Measurements from ENCODE around the gene SLC24A3. TPM values are rescaled to one million over a fixed set of nuclear protein-coding genes. Genes with fewer than 3 reads are reported as not detected.
A peak's percentile ranks its signal among the peaks of the same experiment; 100 is the strongest.

Gene SLC24A3
- polyA plus RNA-seq, 3 donors = 3.0 to 4.5 (median 3.1) TPM

- no peak for DNase-seq
Measured at GRCh38 chr20:19338380-19338779, 125.9 kb downstream of the SLC24A3 start.

GRCh38 chr20:19338960-19339359 is 126.5 kb downstream of the SLC24A3 start:
- DNase-seq = no peak

DNA sequence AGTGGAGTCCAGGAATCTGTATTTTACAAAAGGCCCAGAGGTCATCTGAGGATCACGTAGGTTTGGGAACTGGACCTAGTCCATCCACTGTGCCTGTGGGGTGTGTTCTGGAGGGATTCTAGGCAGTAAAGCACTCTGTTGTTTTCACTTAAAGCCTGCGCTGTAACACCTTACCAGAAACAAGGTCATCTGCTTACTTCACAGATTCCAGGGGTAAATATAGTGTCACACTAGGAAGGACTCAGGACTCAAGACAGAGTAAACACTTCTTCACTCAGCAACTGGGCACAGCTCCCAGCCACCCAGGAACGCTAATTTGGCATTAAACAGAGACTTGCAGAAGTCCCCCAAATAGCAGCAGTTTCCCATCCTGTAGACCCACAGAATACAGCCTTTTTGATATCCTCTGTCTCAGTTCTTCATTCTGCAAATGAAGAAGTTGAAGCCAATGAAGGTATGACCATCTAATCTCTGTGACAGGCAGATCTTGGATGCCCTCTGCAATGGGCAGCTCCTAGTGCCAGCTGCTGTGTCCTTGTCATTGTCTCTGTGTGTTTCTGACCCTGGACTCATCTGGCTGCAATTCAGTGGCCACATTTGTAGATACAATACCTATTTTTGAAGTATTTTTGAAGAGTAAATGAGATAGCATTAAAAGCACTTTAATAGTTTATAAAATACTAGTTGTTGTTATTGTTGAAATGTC is 129.1 kb downstream of the SLC24A3 start:
- no peak for DNase-seq

- DNase-seq = no peak
Measured at GRCh38 chr20:19344341-19344740, 131.9 kb downstream of the SLC24A3 start.

GRCh38 chr20:19347943-19348456 is 135.6 kb downstream of the SLC24A3 start:
- DNase-seq = no peak

GRCh38 chr20:19348582-19348981 is 136.1 kb downstream of the SLC24A3 start:
- DNase-seq = no peak

DNA sequence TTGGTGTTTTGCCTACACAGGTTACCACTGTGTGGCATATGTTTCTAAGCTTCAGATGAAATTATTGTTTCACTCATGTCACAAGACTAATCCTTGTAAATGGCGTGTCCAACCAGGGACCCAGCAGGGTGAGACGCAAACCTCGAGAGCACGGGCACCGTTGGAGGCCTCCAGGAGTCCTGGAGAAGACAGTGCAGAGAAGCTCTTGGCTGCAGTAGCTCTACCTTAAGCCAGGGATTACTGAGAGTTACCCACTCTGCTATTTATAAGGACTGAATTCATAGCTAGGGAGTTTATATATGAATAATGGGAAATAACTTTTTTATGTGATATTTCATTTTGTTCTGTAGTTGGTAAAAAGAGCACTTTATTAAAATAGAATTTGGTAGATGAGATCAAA is 137.4 kb downstream of the SLC24A3 start:
- no peak for DNase-seq

GRCh38 chr20:19351542-19351941 is 139.1 kb downstream of the SLC24A3 start:
- no peak for DNase-seq

DNA sequence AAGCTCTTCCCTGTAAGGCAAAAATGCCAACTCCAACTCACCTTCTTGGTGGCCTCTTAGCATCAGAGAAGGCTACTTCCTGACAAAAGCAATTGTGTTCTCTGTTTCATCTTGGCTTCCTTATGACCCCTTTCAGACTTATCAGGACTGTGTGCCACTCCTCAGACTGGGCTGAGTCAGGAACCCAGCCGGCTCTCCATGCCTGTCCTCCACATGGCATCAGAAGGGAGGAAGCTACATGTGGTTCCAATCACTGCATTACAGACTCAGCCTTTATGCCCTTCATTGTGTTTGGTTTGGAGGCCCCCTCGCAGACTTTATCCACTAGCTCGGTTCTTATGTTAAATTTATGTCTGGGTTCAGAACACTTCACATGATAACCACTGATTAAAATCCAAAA is 142.5 kb downstream of the SLC24A3 start:
- DNase-seq = no peak

- no peak for DNase-seq
Measured at GRCh38 chr20:19361790-19362189, 149.3 kb downstream of the SLC24A3 start.

- DNase-seq = no peak
Measured at GRCh38 chr20:19363476-19363875, 151.0 kb downstream of the SLC24A3 start.

- no peak for DNase-seq
Measured at GRCh38 chr20:19367591-19367990, 155.1 kb downstream of the SLC24A3 start.

GRCh38 chr20:19368351-19368750 is 155.9 kb downstream of the SLC24A3 start:
- DNase-seq = no peak

DNA sequence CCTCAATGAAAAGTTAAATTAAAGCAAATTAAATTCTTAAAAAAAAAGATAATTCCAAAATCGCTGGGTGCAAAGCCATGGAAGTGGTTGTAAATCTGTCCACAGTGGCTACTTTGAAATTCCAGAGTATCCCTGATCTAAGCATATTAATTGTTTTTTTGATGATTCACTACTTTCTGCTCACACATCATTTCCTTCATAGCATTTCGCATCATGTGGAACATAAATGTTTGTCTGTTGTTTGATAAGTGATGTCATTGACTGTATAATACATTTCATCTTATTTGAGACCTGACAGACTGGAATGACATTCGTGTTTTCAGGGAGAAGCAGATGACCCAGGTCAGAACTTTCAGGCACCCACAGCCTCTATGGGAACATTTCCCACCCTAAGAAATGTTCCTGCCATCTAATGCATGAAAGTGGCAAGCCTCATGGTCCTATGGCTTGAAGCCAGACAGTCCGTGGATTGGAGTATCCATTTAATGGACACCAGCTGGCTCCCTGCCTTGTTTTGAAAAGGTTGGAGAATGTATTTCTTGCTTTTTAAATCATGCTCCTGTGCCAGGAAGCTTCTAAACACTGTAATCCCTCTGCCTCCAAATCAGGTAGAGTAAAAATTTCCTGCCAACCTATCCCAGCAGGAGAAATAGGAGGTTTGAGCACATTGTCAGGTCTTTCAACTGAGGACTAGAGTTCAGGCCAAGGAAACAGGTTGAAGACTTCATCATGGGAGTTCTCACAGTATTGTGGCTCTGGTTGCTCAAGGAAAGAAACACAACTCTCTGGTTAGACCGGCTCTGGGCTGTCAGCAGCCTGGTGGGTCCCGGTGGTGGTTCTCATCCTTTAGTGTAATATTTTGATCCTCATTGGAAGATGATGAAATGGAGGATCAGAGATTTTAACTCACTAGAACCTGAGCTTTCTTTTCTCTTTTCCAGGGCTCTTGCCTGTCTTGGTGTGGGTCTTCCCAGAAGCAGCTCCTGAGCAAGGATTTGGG is 157.9 kb downstream of the SLC24A3 start:
- DNase-seq = no peak

- no peak for DNase-seq
Measured at GRCh38 chr20:19371112-19371511, 158.7 kb downstream of the SLC24A3 start.

GRCh38 chr20:19374216-19374615 is 161.8 kb downstream of the SLC24A3 start:
- peak; percentile 24 for DNase-seq

DNA sequence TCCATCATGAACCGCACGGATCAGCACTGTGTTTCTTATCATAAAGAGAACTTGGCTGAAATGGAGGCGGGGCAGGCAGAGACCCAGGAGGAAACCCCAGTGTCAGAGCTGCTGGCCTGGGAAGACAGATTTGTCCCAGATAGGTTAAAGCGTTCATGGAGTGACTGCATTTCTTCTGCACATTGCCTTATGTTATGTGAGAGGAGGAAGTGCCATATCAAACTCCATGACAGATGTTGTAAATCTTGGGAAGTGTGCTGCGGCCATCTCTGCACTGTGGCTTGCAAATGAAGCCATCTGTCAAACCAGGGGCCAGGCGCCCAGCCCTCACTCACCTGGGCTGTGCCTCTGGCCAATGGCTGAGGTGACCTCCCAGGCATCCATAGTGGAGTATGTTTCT is 163.0 kb downstream of the SLC24A3 start:
- peak; percentile 54 for DNase-seq

DNA sequence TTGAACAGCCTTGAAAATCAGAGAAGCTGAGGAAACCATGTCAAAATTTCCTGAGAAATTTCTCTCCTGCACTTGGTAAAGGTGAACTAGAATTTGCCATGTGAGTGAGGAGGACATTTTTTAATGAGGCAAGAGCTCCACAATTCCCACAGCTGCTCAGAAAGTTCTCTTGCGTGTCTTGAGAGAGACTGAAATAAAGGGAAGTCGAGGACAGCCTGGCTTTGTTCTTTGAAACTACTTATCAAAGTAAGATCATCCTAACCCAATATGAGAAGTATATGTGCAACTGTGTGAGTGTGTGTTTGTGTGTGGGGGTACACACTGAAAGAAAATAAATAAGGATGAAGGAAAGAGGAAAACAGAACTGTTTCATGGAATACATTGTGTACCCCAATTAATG is 163.4 kb downstream of the SLC24A3 start:
- no peak for DNase-seq

GRCh38 chr20:19376451-19377229 is 164.2 kb downstream of the SLC24A3 start:
- DNase-seq = no peak

DNA sequence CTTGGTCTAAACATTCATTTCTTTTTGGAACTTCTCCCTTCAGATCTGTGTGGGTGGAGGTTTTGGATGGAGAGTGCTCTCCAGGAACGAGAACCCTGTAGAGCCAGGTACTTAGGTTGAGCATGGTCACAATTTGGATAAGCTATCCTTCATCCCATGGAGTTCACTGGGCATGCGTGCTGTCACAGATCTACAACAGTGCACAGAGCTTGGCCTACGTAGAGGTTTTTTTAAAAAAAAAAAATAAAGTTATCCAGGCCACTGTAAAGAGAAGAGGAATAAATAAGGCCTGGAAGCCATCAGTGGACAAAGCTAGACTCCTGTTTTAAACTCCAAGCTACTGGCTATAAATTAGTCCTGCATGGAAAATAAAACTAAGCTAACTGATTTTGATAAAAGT is 165.6 kb downstream of the SLC24A3 start:
- no peak for DNase-seq

DNA sequence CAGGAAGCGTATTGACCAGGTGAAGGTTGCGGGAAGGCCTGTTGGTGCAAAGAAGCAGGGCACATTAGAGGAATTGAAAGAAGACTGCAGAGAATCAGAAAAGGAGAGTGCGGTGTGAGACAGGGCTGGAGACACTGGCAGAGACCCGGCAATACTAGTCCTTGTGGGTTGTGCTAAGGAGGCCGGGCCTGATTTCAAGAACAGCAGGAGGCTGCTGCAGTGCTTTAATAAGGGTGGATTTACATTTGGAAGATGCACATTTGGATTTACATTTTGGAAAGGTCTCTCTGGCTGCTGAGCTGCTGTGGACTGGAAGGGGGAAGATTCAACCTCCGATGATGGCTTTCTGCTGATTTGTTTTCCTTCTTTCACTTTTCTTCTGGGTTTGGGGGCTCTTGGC is 167.8 kb downstream of the SLC24A3 start:
- DNase-seq = no peak

DNA sequence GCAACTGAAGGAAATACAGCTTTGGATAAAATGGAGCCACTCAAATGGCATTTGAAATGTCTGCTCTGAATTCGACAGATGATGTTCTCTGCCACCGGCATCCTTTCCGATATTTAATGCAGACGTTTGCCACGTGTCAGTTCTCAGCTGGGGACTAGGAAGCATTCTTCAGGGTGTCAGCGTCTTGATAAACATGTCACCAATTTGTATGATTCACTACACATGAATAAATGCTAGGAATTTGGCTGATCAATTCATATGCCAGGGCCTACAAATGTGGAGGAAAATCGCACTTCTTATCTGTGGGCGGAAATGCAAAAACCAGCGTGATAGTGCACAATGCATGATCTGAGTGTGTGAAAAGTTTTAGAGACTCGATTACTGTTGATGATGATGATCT is 169.5 kb downstream of the SLC24A3 start:
- DNase-seq = no peak
